Measurements from ENCODE around the gene UNC13C.

GRCh38 chr15:54282228-54282836 lies 304.1 kb downstream of the UNC13C start:
- no peak for TF ChIP-seq CTCF (IDR thresholded peaks at IDR 0.05; ENCODE audit: poor library complexity)
- no peak for TF ChIP-seq EZH2 (IDR thresholded peaks at IDR 0.05; ENCODE audit: borderline replicate concordance)
